Measurements from ENCODE around the gene SMARCAL1.

DNA sequence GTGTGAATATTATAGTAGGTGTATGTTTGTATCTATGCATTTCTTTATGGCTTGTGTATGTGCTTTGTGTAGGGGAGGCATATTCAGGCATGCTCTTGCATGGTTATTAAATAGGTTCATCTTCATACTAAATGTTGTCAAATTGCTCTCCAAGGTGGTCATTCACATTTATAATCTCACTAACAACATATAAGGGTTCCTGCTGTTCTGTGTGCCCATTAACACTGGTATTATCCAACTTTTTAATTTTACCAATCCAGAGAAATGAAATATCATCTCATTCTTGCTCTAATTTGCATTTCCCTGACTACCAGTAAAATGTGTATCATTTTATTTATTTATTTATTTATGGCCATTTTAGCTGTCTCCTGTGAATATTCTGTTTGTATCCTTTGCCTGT is 57.4 kb downstream of the SMARCAL1 start:
- no peak for TF ChIP-seq EZH2 (IDR thresholded peaks at IDR 0.05; ENCODE audit: borderline replicate concordance)
- TF ChIP-seq, protein P1, sequence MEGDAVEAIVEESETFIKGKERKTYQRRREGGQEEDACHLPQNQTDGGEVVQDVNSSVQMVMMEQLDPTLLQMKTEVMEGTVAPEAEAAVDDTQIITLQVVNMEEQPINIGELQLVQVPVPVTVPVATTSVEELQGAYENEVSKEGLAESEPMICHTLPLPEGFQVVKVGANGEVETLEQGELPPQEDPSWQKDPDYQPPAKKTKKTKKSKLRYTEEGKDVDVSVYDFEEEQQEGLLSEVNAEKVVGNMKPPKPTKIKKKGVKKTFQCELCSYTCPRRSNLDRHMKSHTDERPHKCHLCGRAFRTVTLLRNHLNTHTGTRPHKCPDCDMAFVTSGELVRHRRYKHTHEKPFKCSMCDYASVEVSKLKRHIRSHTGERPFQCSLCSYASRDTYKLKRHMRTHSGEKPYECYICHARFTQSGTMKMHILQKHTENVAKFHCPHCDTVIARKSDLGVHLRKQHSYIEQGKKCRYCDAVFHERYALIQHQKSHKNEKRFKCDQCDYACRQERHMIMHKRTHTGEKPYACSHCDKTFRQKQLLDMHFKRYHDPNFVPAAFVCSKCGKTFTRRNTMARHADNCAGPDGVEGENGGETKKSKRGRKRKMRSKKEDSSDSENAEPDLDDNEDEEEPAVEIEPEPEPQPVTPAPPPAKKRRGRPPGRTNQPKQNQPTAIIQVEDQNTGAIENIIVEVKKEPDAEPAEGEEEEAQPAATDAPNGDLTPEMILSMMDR (IDR thresholded peaks at IDR 0.05; ENCODE audit: poor library complexity), result no peak

Measured in hepatocyte (in vitro differentiated cells).